PC-9 (cell line): ENCODE measurements around the gene KCNH1.

Experiments
- CTCF ChIP-seq: fragments of 200-600 bp; sonication (generic); conservative IDR thresholded peaks from 2 replicates; pipeline ENCODE4 v1.6.1; 2017; ENCODE audit warnings: mixed run types, antibody characterized with exemption, mild to moderate bottlenecking, moderate library complexity
- EZH2 ChIP-seq: fragments of 200-600 bp; sonication (generic); IDR thresholded peaks from 2 replicates; pipeline ENCODE4 v1.8.0; 2017; ENCODE audit warnings: antibody characterized with exemption, low read depth

DNA sequence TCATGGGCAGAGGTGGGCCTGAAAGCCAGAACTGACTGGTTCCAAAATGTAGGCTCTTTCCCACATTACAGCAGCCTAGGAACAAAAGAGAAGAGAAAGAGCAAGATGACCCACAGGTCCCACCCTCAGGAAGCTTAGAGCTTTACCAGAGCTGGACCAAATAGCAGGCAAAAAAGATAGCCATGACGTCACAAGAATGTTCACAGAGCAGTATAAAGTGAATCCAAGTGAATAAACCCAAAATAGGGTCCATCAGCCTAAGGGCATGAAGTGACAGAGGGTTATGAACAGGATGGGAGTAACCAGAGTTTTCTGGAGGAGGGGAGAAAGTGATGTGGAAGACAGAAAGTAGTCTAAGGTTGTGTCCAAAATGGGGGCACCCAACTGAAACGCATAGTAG is 221.2 kb downstream of the KCNH1 start:
- TF ChIP-seq CTCF: no peak
- no peak for TF ChIP-seq EZH2
